ENCODE data around the gene MPPED1. TPM values are rescaled to one million over a fixed set of nuclear protein-coding genes. Genes with fewer than 3 reads are reported as not detected.

Gene MPPED1
- total RNA-seq, 1 donor from 2014 or later, result not detected

DNA sequence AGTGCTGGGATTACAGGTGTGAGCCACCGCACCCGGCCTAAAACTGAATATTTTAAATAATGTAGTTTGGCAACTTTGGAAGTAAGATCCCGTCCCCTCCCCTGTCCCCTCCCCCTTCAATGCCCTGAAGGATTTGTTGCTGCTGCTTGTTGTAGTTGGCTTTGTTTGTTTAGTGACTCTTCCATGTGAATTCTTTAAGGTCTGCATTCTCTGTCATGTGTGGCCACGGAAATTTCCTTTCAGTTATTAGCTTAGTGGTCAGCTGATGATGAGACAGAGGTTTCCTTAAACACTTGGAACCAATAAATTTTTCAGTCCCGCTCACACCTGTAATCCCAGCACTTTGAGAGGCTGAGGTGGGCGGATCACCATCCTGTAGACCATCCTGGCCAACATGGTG, 109.9 kb downstream of the MPPED1 start:
- no peaks in the 10 kb centered on the region for H3K9me3 Mint-ChIP-seq (ENCODE audit: low read depth)
- H3K27ac Mint-ChIP-seq (ENCODE audit: unreplicated experiment), result no peak overlapping the region
- H3K4me3 Mint-ChIP-seq (ENCODE audit: unreplicated experiment), result no peak overlapping the region
- peaks cover 6% of the 10 kb centered on the region for H3K27me3 Mint-ChIP-seq (ENCODE audit: low read depth)
- no peaks in the 10 kb centered on the region for H3K36me3 Mint-ChIP-seq (ENCODE audit: low read depth)
- H3K4me1 Mint-ChIP-seq (ENCODE audit: low read depth), result no peaks in the 10 kb centered on the region
- TF ChIP-seq, protein P1, sequence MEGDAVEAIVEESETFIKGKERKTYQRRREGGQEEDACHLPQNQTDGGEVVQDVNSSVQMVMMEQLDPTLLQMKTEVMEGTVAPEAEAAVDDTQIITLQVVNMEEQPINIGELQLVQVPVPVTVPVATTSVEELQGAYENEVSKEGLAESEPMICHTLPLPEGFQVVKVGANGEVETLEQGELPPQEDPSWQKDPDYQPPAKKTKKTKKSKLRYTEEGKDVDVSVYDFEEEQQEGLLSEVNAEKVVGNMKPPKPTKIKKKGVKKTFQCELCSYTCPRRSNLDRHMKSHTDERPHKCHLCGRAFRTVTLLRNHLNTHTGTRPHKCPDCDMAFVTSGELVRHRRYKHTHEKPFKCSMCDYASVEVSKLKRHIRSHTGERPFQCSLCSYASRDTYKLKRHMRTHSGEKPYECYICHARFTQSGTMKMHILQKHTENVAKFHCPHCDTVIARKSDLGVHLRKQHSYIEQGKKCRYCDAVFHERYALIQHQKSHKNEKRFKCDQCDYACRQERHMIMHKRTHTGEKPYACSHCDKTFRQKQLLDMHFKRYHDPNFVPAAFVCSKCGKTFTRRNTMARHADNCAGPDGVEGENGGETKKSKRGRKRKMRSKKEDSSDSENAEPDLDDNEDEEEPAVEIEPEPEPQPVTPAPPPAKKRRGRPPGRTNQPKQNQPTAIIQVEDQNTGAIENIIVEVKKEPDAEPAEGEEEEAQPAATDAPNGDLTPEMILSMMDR (IDR thresholded peaks at IDR 0.05), result no peak
- no peak for DNase-seq (ENCODE audit: low spot score)

DNA sequence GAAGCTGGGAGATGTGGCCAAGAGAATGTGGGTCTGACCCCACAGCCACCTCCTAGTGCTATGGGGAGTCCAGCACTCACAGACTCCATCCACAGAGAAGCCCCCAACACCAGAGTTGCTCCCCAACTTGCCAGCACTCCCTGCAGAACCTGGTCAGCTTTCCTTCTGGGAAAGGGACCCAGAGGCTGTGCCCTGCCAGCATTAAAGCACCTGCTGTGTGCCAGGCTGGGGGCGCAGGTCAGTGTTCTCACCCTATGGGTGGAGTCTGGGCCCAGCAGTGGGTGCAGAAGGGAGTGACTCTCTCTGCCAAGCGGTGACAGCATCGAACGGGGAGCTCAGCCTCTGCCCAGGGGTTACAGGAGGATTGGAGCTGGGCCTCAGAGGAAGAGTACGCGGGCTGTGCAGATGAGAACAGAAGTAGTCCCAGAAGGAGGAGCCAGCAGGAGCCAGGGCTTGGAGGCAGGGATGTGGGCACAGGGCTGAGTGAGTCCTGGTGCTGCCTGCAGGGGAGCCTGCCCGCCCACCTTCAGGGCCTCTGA, 114.4 kb downstream of the MPPED1 start:
- Mint-ChIP-seq H3K27ac (ENCODE audit: unreplicated experiment) (peak overlapping the region; percentile 41), H3K36me3 (ENCODE audit: low read depth) (no peaks in the 10 kb centered on the region), H3K9me3 (ENCODE audit: low read depth) (no peaks in the 10 kb centered on the region), H3K27me3 (ENCODE audit: low read depth) (peaks cover 6% of the 10 kb centered on the region), H3K4me1 (ENCODE audit: low read depth) (no peaks in the 10 kb centered on the region), H3K4me3 (ENCODE audit: unreplicated experiment) (no peak overlapping the region)
- TF ChIP-seq, protein P1 (IDR thresholded peaks at IDR 0.05), result no peak
- DNase-seq (ENCODE audit: low spot score), result no peak

DNA sequence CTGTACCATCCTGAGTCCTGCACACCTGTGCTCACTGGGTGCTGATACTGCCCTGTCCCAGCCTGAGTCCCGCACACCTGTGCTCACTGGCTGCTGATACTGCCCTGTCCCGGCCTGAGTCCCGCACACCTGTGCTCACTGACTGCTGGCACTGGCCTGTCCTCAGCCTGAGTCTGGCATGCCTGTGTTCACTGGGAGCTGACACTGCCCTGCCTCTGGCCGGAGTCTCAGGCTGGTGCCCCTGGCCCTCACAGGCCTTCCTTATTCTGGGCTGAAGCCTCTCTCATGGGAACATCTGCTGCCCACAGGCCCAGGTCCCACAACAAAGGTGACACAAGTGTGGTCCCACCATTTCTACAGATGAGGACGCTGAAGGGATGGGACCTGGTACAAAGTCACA, 115.1 kb downstream of the MPPED1 start:
- no peaks in the 10 kb centered on the region for H3K9me3 Mint-ChIP-seq (ENCODE audit: low read depth)
- no peak for DNase-seq (ENCODE audit: low spot score)
- no peak overlapping the region for H3K27ac Mint-ChIP-seq (ENCODE audit: unreplicated experiment)
- H3K4me3 Mint-ChIP-seq (ENCODE audit: unreplicated experiment), result no peak overlapping the region
- peaks cover 6% of the 10 kb centered on the region for H3K27me3 Mint-ChIP-seq (ENCODE audit: low read depth)
- H3K36me3 Mint-ChIP-seq (ENCODE audit: low read depth), result no peaks in the 10 kb centered on the region
- TF ChIP-seq, protein P1 (IDR thresholded peaks at IDR 0.05), result no peak
- no peaks in the 10 kb centered on the region for H3K4me1 Mint-ChIP-seq (ENCODE audit: low read depth)

DNA sequence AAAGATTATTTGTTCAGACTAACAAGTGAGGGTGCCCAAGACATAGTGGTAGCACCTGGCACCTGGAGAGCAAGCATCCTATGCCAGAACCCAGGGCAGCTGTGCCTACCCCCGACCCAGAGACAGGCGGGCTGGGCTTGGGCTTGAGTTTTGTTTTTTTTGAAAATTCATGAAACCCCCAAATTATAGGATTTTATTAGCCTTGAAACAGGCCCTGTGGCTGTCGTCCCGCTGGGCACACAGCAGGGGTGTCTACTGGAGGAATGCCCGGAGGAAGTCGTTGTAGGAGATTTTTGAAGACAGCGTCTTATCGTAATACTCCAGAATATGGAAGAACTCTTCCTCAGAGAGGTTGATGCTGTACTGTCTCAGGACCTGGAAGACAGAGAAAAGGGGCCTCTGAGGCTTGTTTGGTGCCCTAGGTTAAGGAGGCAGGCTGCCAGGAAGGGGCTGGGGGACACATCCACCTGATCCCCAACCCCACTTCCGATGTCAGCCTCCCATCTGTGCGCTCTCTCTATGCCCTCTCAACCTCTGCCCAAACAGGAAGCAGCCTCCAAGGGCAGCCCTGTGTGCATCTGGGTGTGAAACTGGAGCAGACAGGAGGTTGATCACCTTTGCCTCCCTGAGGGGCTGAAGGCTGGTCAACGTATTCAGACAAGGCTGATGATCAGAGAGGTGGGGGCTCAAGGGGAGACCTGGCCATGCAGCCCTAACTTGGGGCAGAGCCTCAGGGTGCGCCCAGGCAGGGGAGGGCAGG, 117.0 kb downstream of the MPPED1 start:
- Mint-ChIP-seq H3K27ac (ENCODE audit: unreplicated experiment) (no peak overlapping the region), H3K9me3 (ENCODE audit: low read depth) (no peaks in the 10 kb centered on the region), H3K36me3 (ENCODE audit: low read depth) (no peaks in the 10 kb centered on the region), H3K4me3 (ENCODE audit: unreplicated experiment) (no peak overlapping the region), H3K27me3 (ENCODE audit: low read depth) (peaks cover 6% of the 10 kb centered on the region), H3K4me1 (ENCODE audit: low read depth) (no peaks in the 10 kb centered on the region)
- no peak for DNase-seq (ENCODE audit: low spot score)
- TF ChIP-seq, protein P1 (IDR thresholded peaks at IDR 0.05), result no peak

DNA sequence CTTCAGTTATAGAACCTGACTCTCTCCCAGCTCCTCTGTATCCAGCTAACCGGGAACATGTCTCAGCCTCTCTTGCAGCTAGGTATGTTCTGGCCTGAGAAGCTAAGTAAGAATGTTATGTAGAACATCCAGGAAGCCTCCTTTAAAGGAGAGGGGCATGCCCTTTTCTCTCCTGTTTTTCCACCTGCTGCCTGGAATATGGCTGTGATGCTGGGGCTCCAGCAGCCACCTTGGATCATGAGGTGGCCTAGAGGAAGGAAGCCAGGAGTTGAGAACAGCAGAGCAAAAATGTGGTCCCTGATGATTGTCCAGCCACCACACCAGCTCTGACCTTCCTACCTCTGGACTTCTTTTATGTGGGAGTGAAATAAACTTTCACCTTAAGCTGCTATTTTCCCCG, 117.6 kb downstream of the MPPED1 start:
- TF ChIP-seq, protein P1 (IDR thresholded peaks at IDR 0.05), result no peak
- H3K4me1 Mint-ChIP-seq (ENCODE audit: low read depth), result no peaks in the 10 kb centered on the region
- no peaks in the 10 kb centered on the region for H3K9me3 Mint-ChIP-seq (ENCODE audit: low read depth)
- H3K4me3 Mint-ChIP-seq (ENCODE audit: unreplicated experiment), result no peak overlapping the region
- DNase-seq (ENCODE audit: low spot score), result no peak
- H3K27ac Mint-ChIP-seq (ENCODE audit: unreplicated experiment), result no peak overlapping the region
- H3K36me3 Mint-ChIP-seq (ENCODE audit: low read depth), result no peaks in the 10 kb centered on the region
- peaks cover 6% of the 10 kb centered on the region for H3K27me3 Mint-ChIP-seq (ENCODE audit: low read depth)

All from chondrocyte (in vitro differentiated cells).